SK-N-SH (cell line): Measurements from ENCODE around the gene WDR27. TPM values are rescaled to one million over a fixed set of nuclear protein-coding genes. Genes with fewer than 3 reads are reported as not detected.

Experiments used
- CTCF ChIA-PET: fragments of 300-600, 350-600 bp; formaldehyde crosslinking; extraction: SDS; loops from one replicate; lab custom pipeline; 2021; lab: Yijun Ruan, JAX
- POLR2A ChIA-PET: fragments of 350-600 bp; sonication (Branson Sonifier 250); formaldehyde crosslinking; extraction: SDS; loops from one replicate; lab custom pipeline; 2020; ENCODE audit warnings: antibody characterized with exemption, inconsistent platforms; lab: Yijun Ruan, JAX
- DNase-seq: peaks from one replicate; pipeline ENCODE4 v3.0.0; 2012
- H2AFZ ChIP-seq: fragments of 200-600 bp; sonication (generic); 2 replicates; pipeline ENCODE4 v1.8.1; 2016; ENCODE audit warnings: antibody characterized with exemption, mild to moderate bottlenecking, low read depth
- H3F3A ChIP-seq: fragments of 200-600 bp; sonication (generic); replicated peaks from 2 replicates; pipeline ENCODE3; 2016; ENCODE audit warnings: antibody characterized with exemption, mild to moderate bottlenecking; ENCODE audit not compliant: insufficient read depth
- H3K27ac ChIP-seq, 2 experiments: fragments of 200-500 bp in 1 of 2; fragments of 200-600 bp in 1 of 2; sonication (Bioruptor generic) in 1 of 2; sonication (generic), shearing (Covaris generic) in 1 of 2; 2 replicates each; pipeline versions ENCODE4 v1.5.1 to v1.6.1; 2014 to 2016; ENCODE audit warnings: low read depth in 2 of 2, inconsistent platforms in 1 of 2, low read length in 1 of 2, mild to moderate bottlenecking in 1 of 2, mixed read lengths in 1 of 2
- H3K27me3 ChIP-seq: fragments of 200-600 bp; sonication (generic), shearing (Covaris generic); 2 replicates; pipeline ENCODE4 v1.6.1; 2016; ENCODE audit warnings: mixed run types; ENCODE audit not compliant: insufficient read depth
- H3K36me3 ChIP-seq, 2 experiments: fragments of 200-500 bp in 1 of 2; fragments of 200-600 bp in 1 of 2; sonication (Bioruptor generic) in 1 of 2; sonication (generic) in 1 of 2; replicated peaks in 1 of 2; 2 replicates each; pipeline versions ENCODE3 to v1.5.1; 2014 to 2016; ENCODE audit warnings: low read length in 1 of 2, mild to moderate bottlenecking in 1 of 2; ENCODE audit not compliant: insufficient read depth in 2 of 2, control insufficient read depth in 1 of 2
- H3K4me1 ChIP-seq, 2 experiments: fragments of 200-500 bp in 1 of 2; fragments of 200-600 bp in 1 of 2; sonication (Bioruptor generic) in 1 of 2; sonication (generic), shearing (Covaris generic) in 1 of 2; 2 replicates each; pipeline versions ENCODE4 v1.5.1 to v1.6.1; 2014 to 2016; ENCODE audit warnings: low read depth in 1 of 2, low read length in 1 of 2, mixed run types in 1 of 2; ENCODE audit not compliant: insufficient read depth in 2 of 2, control insufficient read depth in 1 of 2
- H3K4me2 ChIP-seq: fragments of 200-600 bp; sonication (generic), shearing (Covaris generic); 2 replicates; pipeline ENCODE4 v1.6.1; 2017; ENCODE audit warnings: mixed run types
- H3K4me3 ChIP-seq, 2 experiments: fragments of 200-500 bp in 1 of 2; fragments of 200-600 bp in 1 of 2; sonication (Bioruptor generic) in 1 of 2; sonication (generic), shearing (Covaris generic) in 1 of 2; 2 replicates each; pipeline versions ENCODE4 v1.5.1 to v1.8.1; 2014 to 2016; ENCODE audit warnings: low read depth in 2 of 2, inconsistent platforms in 1 of 2, low read length in 1 of 2, mild to moderate bottlenecking in 1 of 2, mixed read lengths in 1 of 2, moderate library complexity in 1 of 2
- H3K79me2 ChIP-seq: fragments of 200-600 bp; sonication (generic); 2 replicates; pipeline ENCODE4 v1.8.1; 2017; ENCODE audit warnings: mild to moderate bottlenecking; ENCODE audit not compliant: insufficient read depth
- H3K9ac ChIP-seq: fragments of 200-600 bp; sonication (generic); 2 replicates; pipeline ENCODE4 v1.6.1; 2017; ENCODE audit warnings: mixed run types
- H3K9me2 ChIP-seq: fragments of 200-600 bp; sonication (generic); 2 replicates; pipeline ENCODE4 v1.6.1; 2017; ENCODE audit warnings: mixed run types
- H3K9me3 ChIP-seq: fragments of 200-600 bp; sonication (generic); 2 replicates; pipeline ENCODE4 v1.6.1; 2017; ENCODE audit warnings: mixed run types, mild to moderate bottlenecking, moderate library complexity
- H4K20me1 ChIP-seq: fragments of 200-600 bp; sonication (generic); 2 replicates; pipeline ENCODE4 v1.6.1; 2017; ENCODE audit warnings: mild to moderate bottlenecking, mixed run types; ENCODE audit not compliant: insufficient read depth
- CHD2 ChIP-seq: fragments of 150-350 bp; IDR thresholded peaks from 2 replicates; pipeline ENCODE4 v1.6.1; 2018; ENCODE audit warnings: low read length; ENCODE audit not compliant: partially characterized antibody
- EZH2phosphoT487 ChIP-seq: fragments of 200-600 bp; sonication (generic); IDR thresholded peaks from 2 replicates; pipeline ENCODE4 v1.6.1; 2017; ENCODE audit warnings: low read depth, mixed run types, mild to moderate bottlenecking, antibody characterized with exemption, moderate library complexity, borderline replicate concordance
- FOXM1 ChIP-seq: IDR thresholded peaks from 2 replicates; pipeline ENCODE4 v1.4.0; 2012; ENCODE audit warnings: low read depth, mild to moderate bottlenecking
- JUND ChIP-seq: IDR thresholded peaks from 2 replicates; pipeline ENCODE4 v1.4.0; 2012
- NRF1 ChIP-seq: IDR thresholded peaks from 2 replicates; pipeline ENCODE4 v1.6.1; 2012; ENCODE audit warnings: low read depth, mild to moderate bottlenecking, low read length
- RAD21 ChIP-seq: IDR thresholded peaks from 2 replicates; pipeline ENCODE4 v1.6.1; 2012; ENCODE audit warnings: mild to moderate bottlenecking, low read length
- RFX5 ChIP-seq: IDR thresholded peaks from 2 replicates; pipeline ENCODE4 v1.6.1; 2012; ENCODE audit warnings: mild to moderate bottlenecking, improper control_type of control experiment, low read length
- SIN3A ChIP-seq: IDR thresholded peaks from 2 replicates; pipeline ENCODE4 v1.6.1; 2012; ENCODE audit warnings: low read depth, mild to moderate bottlenecking, low read length, moderate library complexity, borderline replicate concordance
- TEAD4 ChIP-seq: IDR thresholded peaks from 2 replicates; pipeline ENCODE4 v1.4.0; 2012; ENCODE audit warnings: mild to moderate bottlenecking, borderline replicate concordance; ENCODE audit not compliant: insufficient read depth
- WGBS: methylation state at CpG from one replicate; pipeline ENCODE4 v1.1.6; 2017; ENCODE audit warnings: low lambda C conversion rate; 5-methylcytosine and 5-hydroxymethylcytosine counted together
- polyA plus RNA-seq, 3 experiments: library from polyadenylated mRNA; depleted of rRNA; stranded (reverse); fragments of >200 nt; gene quantifications; 2 replicates each; pipeline ENCODE4 v1.2.3, GENCODE V29; 2012
- TF ChIP-seq, protein P1 (sequence below): fragments of 150-350 bp; IDR thresholded peaks from 2 replicates; pipeline ENCODE4 v1.6.1; 2016; ENCODE audit warnings: mild to moderate bottlenecking, low read depth, low read length
- TF ChIP-seq, protein P2 (sequence below): IDR thresholded peaks from 2 replicates; pipeline ENCODE4 v1.6.1; 2012; ENCODE audit warnings: mild to moderate bottlenecking, low read depth, low read length, moderate library complexity
- TF ChIP-seq, protein P3 (sequence below): IDR thresholded peaks from 2 replicates; pipeline ENCODE4; 2012
- TF ChIP-seq, protein P4 (sequence below): IDR thresholded peaks from 2 replicates; pipeline ENCODE4 v1.4.0; 2012; ENCODE audit warnings: low read depth, borderline replicate concordance
- TF ChIP-seq, protein P5 (sequence below): fragments of 150-350 bp; IDR thresholded peaks from 2 replicates; pipeline ENCODE4 v1.6.1; 2017; ENCODE audit warnings: antibody characterized with exemption, low read length, low read depth, borderline replicate concordance
- TF ChIP-seq, protein P6 (sequence below): fragments of 200-600 bp; sonication (generic); IDR thresholded peaks from 2 replicates; pipeline ENCODE4 v1.6.1; 2017; ENCODE audit warnings: antibody characterized with exemption, mild to moderate bottlenecking, moderate library complexity
- TF ChIP-seq, protein P7 (sequence below): IDR thresholded peaks from 2 replicates; pipeline ENCODE4 v1.4.0; 2012; ENCODE audit warnings: low read depth

WDR27 gene
- polyA plus RNA-seq, 1 of the 3 experiments (the other 2 are of a cell fraction) = 55.6 TPM

DNA sequence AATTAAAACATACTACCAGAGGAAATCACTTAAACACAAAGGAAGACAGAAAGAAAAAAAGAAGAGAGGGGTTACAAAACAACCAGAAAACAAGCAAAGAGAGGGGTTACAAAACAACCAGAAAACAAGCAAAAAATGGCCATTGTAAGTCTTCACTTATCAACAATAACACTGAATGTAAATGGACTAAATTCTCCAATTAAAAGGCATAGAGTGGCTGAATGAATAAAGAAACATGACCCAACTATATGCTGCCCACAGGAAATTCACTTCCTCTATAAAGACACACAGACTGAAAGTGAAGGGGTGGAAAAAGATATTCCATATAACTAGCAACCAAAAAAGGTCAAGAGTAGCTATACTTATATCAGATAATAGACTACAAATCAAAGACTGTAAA is 180.0 kb downstream of the WDR27 start:
- H3K9ac ChIP-seq = no peak overlapping the region
- H3F3A ChIP-seq = no peaks in the 10 kb centered on the region
- POLR2A ChIA-PET = no interaction called here
- H3K4me3 ChIP-seq = no peak overlapping the region
- H3K27ac ChIP-seq = no peak overlapping the region
- no peaks in the 10 kb centered on the region for H4K20me1 ChIP-seq
- H3K4me2 ChIP-seq = no peak overlapping the region
- H2AFZ ChIP-seq = no peak overlapping the region
- peaks cover 8% of the 10 kb centered on the region; the same call in 1 of the 2 replicates for H3K9me3 ChIP-seq
- TF ChIP-seq, protein P1, sequence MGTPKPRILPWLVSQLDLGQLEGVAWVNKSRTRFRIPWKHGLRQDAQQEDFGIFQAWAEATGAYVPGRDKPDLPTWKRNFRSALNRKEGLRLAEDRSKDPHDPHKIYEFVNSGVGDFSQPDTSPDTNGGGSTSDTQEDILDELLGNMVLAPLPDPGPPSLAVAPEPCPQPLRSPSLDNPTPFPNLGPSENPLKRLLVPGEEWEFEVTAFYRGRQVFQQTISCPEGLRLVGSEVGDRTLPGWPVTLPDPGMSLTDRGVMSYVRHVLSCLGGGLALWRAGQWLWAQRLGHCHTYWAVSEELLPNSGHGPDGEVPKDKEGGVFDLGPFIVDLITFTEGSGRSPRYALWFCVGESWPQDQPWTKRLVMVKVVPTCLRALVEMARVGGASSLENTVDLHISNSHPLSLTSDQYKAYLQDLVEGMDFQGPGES = no peak
- TF ChIP-seq TEAD4 (no peak), RFX5 (no peak), EZH2phosphoT487 (no peak), FOXM1 (no peak), RAD21 (no peak), JUND (no peak)
- no peak for DNase-seq
- no peaks in the 10 kb centered on the region for H3K36me3 ChIP-seq
- CTCF ChIA-PET = interaction anchor here (2.0 to 2.4 kb wide), 2 partner anchors 9 to 565 kb away, joined by 6 read pairs; no protein-coding TSS in a partner anchor
- H3K9me2 ChIP-seq = no peaks in the 10 kb centered on the region
- H3K79me2 ChIP-seq = no peaks in the 10 kb centered on the region
- H3K4me1 ChIP-seq = no peaks in the 10 kb centered on the region
- no peaks in the 10 kb centered on the region for H3K27me3 ChIP-seq

DNA sequence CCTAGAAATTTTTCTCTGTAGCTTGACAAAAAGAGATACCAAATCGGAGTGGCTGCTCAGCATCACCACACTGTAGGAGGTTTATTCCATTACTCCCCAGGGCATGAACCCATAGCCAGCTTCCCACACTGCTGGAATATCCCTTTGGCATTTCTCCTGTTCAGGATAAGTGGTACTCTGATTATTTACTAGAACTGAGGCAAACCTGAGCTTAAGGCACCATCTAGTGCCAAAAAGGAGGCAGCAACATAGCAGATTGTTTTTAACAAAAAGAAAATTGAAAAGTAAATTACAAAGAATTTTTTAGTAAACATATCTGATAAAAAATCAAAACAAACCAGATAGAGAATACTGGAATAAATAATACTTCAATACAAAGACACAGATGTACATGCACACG is 181.7 kb downstream of the WDR27 start:
- WGBS = 25% methylated on average over 2 of the region's 2 CpGs
- Histone ChIP-seq H3K27ac (no peak overlapping the region), H3K79me2 (no peaks in the 10 kb centered on the region), H3K9ac (no peak overlapping the region), H3K4me2 (no peak overlapping the region), H3K27me3 (no peaks in the 10 kb centered on the region), H4K20me1 (no peaks in the 10 kb centered on the region), H3F3A (no peaks in the 10 kb centered on the region), H3K4me1 (no peaks in the 10 kb centered on the region), H2AFZ (no peak overlapping the region), H3K36me3 (no peaks in the 10 kb centered on the region), H3K9me2 (no peaks in the 10 kb centered on the region), H3K9me3 (peaks cover 8% of the 10 kb centered on the region; the same call in 1 of the 2 replicates), H3K4me3 (no peak overlapping the region)
- DNase-seq = no peak
- ChIA-PET POLR2A (no interaction called here), CTCF (interaction anchor here (0.6 to 2.4 kb wide), 5 partner anchors 8 to 625 kb away, joined by 3 to 6 read pairs (median 5); no protein-coding TSS in a partner anchor)
- TF ChIP-seq CHD2 = no peak
- TF ChIP-seq, protein P2, sequence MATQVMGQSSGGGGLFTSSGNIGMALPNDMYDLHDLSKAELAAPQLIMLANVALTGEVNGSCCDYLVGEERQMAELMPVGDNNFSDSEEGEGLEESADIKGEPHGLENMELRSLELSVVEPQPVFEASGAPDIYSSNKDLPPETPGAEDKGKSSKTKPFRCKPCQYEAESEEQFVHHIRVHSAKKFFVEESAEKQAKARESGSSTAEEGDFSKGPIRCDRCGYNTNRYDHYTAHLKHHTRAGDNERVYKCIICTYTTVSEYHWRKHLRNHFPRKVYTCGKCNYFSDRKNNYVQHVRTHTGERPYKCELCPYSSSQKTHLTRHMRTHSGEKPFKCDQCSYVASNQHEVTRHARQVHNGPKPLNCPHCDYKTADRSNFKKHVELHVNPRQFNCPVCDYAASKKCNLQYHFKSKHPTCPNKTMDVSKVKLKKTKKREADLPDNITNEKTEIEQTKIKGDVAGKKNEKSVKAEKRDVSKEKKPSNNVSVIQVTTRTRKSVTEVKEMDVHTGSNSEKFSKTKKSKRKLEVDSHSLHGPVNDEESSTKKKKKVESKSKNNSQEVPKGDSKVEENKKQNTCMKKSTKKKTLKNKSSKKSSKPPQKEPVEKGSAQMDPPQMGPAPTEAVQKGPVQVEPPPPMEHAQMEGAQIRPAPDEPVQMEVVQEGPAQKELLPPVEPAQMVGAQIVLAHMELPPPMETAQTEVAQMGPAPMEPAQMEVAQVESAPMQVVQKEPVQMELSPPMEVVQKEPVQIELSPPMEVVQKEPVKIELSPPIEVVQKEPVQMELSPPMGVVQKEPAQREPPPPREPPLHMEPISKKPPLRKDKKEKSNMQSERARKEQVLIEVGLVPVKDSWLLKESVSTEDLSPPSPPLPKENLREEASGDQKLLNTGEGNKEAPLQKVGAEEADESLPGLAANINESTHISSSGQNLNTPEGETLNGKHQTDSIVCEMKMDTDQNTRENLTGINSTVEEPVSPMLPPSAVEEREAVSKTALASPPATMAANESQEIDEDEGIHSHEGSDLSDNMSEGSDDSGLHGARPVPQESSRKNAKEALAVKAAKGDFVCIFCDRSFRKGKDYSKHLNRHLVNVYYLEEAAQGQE = no peak
- TF ChIP-seq NRF1 = no peak
- TF ChIP-seq, protein P3, sequence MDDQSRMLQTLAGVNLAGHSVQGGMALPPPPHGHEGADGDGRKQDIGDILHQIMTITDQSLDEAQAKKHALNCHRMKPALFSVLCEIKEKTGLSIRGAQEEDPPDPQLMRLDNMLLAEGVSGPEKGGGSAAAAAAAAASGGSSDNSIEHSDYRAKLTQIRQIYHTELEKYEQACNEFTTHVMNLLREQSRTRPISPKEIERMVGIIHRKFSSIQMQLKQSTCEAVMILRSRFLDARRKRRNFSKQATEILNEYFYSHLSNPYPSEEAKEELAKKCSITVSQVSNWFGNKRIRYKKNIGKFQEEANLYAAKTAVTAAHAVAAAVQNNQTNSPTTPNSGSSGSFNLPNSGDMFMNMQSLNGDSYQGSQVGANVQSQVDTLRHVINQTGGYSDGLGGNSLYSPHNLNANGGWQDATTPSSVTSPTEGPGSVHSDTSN = no peak
- TF ChIP-seq, protein P4, sequence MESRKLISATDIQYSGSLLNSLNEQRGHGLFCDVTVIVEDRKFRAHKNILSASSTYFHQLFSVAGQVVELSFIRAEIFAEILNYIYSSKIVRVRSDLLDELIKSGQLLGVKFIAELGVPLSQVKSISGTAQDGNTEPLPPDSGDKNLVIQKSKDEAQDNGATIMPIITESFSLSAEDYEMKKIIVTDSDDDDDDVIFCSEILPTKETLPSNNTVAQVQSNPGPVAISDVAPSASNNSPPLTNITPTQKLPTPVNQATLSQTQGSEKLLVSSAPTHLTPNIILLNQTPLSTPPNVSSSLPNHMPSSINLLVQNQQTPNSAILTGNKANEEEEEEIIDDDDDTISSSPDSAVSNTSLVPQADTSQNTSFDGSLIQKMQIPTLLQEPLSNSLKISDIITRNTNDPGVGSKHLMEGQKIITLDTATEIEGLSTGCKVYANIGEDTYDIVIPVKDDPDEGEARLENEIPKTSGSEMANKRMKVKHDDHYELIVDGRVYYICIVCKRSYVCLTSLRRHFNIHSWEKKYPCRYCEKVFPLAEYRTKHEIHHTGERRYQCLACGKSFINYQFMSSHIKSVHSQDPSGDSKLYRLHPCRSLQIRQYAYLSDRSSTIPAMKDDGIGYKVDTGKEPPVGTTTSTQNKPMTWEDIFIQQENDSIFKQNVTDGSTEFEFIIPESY = no peak
- TF ChIP-seq, protein P5, sequence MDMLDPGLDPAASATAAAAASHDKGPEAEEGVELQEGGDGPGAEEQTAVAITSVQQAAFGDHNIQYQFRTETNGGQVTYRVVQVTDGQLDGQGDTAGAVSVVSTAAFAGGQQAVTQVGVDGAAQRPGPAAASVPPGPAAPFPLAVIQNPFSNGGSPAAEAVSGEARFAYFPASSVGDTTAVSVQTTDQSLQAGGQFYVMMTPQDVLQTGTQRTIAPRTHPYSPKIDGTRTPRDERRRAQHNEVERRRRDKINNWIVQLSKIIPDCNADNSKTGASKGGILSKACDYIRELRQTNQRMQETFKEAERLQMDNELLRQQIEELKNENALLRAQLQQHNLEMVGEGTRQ = no peak
- TF ChIP-seq SIN3A = no peak
- TF ChIP-seq, protein P6, sequence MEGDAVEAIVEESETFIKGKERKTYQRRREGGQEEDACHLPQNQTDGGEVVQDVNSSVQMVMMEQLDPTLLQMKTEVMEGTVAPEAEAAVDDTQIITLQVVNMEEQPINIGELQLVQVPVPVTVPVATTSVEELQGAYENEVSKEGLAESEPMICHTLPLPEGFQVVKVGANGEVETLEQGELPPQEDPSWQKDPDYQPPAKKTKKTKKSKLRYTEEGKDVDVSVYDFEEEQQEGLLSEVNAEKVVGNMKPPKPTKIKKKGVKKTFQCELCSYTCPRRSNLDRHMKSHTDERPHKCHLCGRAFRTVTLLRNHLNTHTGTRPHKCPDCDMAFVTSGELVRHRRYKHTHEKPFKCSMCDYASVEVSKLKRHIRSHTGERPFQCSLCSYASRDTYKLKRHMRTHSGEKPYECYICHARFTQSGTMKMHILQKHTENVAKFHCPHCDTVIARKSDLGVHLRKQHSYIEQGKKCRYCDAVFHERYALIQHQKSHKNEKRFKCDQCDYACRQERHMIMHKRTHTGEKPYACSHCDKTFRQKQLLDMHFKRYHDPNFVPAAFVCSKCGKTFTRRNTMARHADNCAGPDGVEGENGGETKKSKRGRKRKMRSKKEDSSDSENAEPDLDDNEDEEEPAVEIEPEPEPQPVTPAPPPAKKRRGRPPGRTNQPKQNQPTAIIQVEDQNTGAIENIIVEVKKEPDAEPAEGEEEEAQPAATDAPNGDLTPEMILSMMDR = peak; percentile 39
- TF ChIP-seq, protein P7, sequence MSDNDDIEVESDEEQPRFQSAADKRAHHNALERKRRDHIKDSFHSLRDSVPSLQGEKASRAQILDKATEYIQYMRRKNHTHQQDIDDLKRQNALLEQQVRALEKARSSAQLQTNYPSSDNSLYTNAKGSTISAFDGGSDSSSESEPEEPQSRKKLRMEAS = no peak
